OCI-M2 (cell line): ENCODE measurements around the gene INO80B.
A peak's percentile ranks its signal among the peaks of the same experiment; 100 is the strongest.
"Not testable (repeated sequence)": the region's sequence is repeated elsewhere in the genome, so short reads cannot be mapped to it uniquely, and the experiment has no call there.

Source experiments
- DNase-seq: peaks from one replicate; lab custom pipeline; 2025; ENCODE audit not compliant: unreplicated experiment; lab: John Stamatoyannopoulos, UW

INO80B gene

DNA sequence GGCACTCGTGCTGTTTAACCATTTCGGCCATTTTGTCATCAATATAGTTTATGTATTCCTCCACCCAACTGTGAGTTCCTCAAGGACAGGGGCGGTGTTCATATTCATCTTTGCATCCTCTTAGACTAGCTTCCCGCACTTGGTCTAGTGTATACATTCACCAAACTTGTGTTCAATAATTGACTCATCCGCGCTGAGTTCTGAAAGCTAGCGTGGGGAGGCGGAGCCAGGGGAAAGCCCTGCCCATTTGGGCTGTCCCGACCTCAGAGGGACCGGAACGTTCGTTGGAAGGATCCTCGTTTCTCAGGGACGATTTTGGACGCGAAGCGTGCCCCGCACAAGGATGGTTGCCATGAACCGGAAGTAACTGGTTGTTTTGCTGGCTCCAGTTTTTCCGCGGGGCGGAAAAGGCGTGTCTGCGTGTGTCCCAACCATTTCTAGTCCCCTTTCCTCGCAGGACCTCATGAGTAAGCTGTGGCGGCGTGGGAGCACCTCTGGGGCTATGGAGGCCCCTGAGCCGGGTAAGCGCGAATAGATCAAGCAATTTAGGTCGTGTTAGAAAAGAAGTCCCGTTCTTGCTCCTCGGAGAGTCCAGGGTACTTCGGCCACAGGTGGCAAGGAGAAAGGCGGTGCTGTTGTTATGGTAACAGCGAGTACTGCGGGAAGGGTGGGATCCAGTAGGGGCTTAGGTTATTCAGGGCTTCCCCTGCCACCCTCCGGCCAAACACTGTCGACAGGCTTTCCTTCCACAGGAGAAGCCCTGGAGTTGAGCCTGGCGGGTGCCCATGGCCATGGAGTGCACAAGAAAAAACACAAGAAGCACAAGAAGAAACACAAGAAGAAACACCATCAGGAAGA is at the start of gene INO80B:
Gene INO80B, plus strand, starts transcription at position 434 of the 858 bp plus-strand sequence. Its CDS starts 30 bp downstream, at position 464.
- DNase-seq, result peak; percentile 86

DNA sequence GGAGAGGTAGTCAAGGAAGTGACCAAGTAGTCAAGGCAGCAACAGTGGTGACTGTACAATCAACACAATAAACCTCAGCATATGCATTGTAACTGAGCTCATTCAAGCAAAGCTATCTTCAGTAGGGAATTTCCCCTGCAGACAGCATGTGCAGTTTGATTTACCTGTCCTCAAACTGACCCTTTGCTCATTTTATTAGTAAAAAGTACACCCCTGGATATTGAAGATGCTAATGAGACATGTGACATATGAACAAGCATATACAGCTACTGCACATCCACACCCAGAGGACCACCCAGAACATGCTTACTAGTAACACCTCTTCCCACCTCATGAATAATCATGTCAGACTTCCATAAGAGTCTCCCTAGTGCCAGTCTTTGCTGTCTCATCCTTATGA is 48.9 kb upstream of the INO80B start:
- no peak for DNase-seq

GRCh38 chr2:74407682-74408081 is 47.2 kb upstream of the INO80B start:
- no peak for DNase-seq

GRCh38 chr2:74413001-74413698 is 41.7 kb upstream of the INO80B start:
- DNase-seq, result no peak

GRCh38 chr2:74414441-74414840 is 40.4 kb upstream of the INO80B start:
- DNase-seq, result no peak

DNA sequence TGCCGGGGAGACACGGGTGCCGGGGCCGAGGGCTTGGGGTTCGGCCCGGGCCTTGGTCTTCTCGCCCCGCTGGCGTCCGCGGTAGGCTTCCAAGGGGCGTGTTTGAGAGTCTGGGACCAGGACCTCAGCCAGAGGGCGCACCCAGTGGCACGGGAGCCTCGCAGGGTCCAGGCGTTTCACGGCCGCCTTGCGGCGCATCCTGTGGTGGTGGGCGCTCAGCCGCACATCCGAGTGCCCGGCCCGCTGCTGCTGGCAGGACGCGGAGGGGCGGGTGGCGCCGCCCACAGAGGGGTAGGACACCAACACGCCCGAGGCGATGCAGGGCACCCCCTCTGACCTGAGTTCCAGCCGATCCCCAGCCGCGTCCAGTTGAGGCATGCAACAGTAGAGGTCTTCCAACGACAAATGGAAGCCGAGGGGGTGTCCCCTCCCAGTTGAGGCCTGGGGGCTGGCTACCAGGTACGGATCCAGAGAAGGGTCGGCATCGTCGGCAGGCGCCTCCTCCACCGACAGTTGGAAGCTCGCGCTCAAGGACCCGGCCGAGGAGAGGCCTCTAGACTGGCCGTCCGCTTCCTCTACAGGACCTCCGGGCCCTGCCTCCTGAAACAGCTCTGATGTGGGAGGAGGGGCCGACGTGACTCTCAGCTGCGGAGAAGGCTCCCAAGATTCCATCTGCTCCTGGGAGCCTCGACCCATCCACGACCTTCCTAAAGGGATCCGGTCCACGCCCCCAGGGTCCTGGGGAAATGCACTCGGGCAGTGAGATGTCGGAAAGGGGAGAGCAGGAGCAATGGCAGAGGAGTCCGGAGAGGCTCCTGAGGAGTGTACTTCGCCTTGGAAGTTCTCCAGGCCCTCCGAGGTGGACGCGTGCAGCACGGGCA is 39.8 kb upstream of the INO80B start:
- DNase-seq, result no peak

DNA sequence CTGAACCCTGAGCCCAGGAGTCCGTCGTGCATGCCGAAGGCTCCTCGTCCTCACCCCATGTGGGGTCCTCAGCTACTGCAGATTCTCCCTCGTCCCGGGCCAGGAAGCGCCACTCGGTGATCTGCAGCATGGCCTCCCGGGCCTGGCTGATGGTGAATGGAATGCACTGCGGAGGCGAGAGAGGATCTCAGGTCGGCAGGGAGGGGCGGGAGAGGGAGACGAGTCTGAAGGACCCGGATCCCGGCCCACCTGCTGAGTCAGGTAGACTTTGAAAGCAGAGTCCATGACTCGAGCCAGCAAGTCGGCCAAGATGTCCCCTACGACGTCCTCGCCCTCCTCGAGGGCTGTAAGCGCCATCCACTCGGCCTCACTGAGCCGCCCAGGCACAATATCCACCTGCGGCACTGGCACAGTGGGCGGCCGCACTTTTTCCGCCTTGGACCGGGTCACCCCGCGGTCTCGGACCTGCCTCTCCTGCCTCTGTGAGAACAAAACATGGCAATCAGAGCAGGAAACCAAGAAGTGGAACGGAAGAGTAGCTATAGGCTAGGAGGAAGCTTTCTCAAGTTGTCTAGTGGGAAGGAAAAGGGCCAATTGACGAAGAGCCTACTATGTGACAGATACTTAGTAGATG is 39.0 kb upstream of the INO80B start:
- no peak for DNase-seq

DNA sequence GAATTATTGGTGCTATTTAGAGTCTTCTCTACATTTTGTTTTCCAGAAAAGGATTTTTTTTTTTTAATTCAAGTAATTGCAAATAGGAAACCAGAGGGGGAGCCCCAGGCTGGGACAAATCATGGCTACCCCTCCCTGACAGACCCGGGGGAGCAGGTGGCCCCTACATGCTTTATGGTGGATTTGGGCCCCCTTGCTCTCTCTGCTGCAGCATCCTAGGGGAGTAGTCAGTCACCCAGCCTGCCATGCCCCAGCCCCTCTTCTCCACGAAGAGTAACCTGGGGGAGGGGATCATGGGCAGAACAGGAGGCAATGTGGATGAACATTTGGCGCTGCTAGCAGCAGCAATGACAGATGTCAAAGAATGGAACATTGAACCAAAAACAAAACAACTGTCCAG is 38.1 kb upstream of the INO80B start:
- no peak for DNase-seq

DNA sequence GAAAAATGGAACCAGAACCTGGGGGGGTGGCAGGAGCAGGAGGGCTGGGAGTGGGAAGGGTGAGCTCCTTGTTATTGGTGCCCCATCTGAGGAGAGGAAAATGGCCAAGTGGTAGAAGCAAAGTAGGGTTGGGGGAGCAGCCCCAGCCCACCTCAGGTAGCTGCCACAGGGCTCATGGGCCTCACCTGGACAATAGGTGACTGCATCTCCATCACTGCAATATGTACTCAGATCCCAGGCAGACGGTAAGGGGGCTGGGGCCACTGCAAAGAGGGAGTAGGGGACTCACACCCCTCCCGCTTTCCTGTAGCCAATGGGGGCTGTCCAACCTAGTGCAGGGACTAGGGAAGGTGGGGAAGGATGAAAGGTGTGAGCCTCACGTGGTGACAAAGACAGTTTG is 37.7 kb upstream of the INO80B start:
- DNase-seq, result no peak

DNA sequence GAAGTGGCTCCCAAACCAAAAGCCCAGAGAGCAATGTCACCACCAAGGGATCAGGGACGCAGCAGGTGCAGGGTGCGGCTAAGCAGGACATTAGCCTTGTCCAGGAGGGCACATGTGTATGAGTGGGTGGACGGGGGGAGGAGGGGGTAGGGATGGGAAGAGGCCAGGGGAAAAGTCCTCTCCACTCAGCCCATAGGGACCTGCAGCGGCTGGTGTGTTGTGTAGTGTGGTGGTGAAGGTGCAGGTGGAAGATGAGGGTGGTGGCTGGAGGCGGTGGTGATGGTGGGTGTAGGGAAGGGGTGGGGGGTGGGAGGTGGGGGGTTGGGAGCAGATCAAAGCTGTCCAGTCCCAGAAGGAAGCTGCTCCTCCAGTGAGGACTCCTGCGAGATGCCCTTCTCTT is 37.1 kb upstream of the INO80B start:
- no peak for DNase-seq

DNA sequence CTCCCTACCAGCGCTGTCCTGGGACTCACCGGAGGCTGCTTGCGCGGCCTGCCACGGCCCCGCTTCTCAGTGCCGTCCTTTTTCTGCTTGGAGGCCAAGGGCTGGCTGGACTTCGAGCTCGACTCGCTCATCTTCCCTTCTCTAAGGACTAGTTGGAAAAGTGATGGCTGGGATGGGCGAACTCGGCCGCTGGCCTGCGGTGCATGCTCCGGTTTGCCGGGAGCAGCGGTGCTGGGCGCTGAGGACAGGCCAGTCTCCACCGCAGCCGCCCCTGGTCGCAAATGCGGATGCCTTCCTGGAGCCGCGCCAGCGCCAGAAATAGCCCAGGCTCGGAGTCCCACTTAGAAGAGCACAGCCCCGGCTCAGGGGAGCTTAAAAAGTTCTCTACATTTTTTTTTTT is 36.6 kb upstream of the INO80B start:
- DNase-seq, result no peak

- no peak for DNase-seq
Measured at GRCh38 chr2:74419345-74419744, 35.5 kb upstream of the INO80B start.

GRCh38 chr2:74420006-74420405 is 34.9 kb upstream of the INO80B start:
- DNase-seq, result no peak

DNA sequence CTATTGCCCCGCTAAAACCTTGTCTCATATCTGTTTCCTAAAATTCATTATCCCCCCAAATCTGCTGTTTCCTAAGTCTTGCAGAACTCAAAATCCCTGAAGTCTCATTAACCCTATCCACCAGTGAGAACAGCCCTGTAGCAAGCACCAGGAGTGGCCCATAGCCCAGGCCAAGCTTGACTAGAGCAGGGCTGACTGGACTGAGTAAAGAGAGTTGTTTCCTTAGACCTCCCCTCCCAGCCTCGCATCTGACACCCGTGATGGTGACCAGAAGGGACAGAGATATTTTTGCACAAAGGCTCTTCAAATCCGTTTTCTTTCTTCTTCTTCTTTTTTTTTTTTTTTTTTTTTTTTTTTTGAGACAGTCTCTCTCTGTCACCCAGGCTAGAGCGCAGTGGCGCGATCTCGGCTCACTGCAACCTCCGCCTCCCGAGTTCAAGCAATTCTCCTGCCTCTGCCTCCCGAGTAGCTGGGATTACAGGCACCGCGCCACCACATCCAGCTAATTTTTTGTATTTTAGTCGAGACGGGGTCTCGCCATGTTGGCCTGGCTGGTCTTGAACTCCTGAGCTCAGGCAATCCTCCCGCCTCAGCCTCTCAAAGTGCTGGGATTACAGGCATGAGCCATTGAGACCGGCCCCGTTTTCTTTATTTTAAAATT is 34.3 kb upstream of the INO80B start:
- not testable (repeated sequence) for DNase-seq

- no peak for DNase-seq
Measured at GRCh38 chr2:74421221-74421870, 33.5 kb upstream of the INO80B start, which contains the start of the genes C2orf81 and WDR54. Gene C2orf81 (minus strand): TSS chr2:74421619. CDS start chr2:74421560, 59 bp downstream. Gene WDR54 (plus strand): TSS chr2:74421730. CDS start chr2:74422154, 424 bp downstream.

- no peak for DNase-seq
Measured at GRCh38 chr2:74423231-74424095, 31.4 kb upstream of the INO80B start.

DNA sequence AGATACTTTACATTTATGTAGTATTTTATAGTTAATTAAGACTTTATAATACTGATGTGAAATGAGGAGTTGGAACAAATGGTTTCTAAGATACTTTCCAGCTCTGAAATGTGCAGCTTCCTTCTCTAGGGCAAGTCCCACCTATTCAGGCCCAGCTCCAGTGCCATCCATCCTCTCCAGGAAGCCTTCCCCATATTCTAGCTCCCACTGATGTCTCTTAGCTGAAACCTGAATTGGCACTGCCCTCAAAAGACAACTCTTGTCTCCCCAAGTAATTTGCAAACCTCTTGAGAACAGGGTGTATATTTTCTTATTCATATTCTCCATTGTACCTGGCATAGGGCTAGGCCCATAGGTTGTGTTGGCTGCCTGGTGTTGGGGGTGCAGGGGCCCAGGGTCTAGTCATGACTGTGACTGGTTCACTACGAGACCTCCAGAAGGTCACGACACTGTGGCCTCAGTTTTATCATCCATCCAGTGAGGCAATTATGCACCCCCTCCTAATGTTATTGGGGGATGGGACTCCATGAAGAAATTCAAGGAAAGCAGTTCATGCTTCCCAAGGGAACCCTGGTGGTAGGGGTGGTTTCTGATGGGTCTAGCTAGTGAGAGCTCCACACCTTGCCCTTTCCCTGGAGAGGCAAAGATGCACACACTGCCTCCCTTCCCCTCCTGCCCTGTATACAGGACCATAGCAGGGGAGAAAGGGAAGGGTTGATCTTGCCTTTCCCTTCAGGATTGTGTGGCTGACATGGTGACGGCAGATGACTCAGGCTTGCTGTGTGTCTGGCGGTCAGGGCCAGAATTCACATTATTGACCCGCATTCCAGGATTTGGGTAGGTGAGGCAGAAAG is 30.5 kb upstream of the INO80B start:
- DNase-seq, result no peak

DNA sequence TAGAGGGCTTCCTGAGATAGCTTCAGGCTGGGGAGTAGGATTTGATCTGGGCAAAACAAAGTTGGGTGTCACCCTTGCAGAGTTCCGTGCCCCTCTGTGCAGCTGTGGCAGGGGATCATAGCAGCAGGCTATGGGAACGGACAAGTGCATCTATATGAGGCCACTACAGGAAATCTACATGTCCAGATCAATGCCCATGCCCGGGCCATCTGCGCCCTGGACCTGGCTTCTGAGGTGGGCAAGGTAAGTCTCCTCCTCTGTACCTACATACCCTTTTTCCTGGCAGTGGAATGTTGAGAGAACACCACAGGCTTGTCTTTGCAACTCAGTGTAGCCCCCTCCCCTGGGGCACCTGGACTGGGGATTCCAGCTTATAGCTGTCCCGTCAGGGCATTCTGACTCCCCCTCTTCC is 29.9 kb upstream of the INO80B start:
- DNase-seq, result no peak
